Midbrain (tissue), 1 donor: Measurements from ENCODE around the gene AADAT.
"Not testable (repeated sequence)": the region's sequence is repeated elsewhere in the genome, so short reads cannot be mapped to it uniquely, and the experiment has no call there.

Experiments
- DNase-seq: peaks from one replicate; lab custom pipeline; 2025; lab: John Stamatoyannopoulos, UW

Gene AADAT

GRCh38 chr4:170089668-170090351, at the start of gene AADAT:
TSS of gene AADAT (minus strand) at chr4:170089956. CDS start at chr4:170089690, 266 bp downstream.
- DNase-seq = peak; percentile 82

GRCh38 chr4:170138580-170139194, 48.9 kb upstream of the AADAT start:
- DNase-seq = peak; percentile 81

GRCh38 chr4:170137927-170138326, 48.2 kb upstream of the AADAT start:
- no peak for DNase-seq

GRCh38 chr4:170137466-170137865, 47.7 kb upstream of the AADAT start:
- no peak for DNase-seq

GRCh38 chr4:170134821-170135220, 45.1 kb upstream of the AADAT start:
- no peak for DNase-seq

- DNase-seq = no peak
Observed at GRCh38 chr4:170128219-170128804, 38.6 kb upstream of the AADAT start.

- no peak for DNase-seq
Observed at GRCh38 chr4:170127758-170128157, 38.0 kb upstream of the AADAT start.

- no peak for DNase-seq
Observed at GRCh38 chr4:170124406-170124805, 34.6 kb upstream of the AADAT start.

- DNase-seq = no peak
Observed at GRCh38 chr4:170122252-170122651, 32.5 kb upstream of the AADAT start.

- DNase-seq = no peak
Observed at GRCh38 chr4:170114636-170115035, 24.9 kb upstream of the AADAT start.

GRCh38 chr4:170114183-170114582, 24.4 kb upstream of the AADAT start:
- DNase-seq = not testable (repeated sequence)

- DNase-seq = no peak
Observed at GRCh38 chr4:170111546-170111945, 21.8 kb upstream of the AADAT start.

- no peak for DNase-seq
Observed at GRCh38 chr4:170111085-170111484, 21.3 kb upstream of the AADAT start.

GRCh38 chr4:170110285-170110672, 20.5 kb upstream of the AADAT start:
- DNase-seq = no peak

GRCh38 chr4:170109586-170110284, 20.0 kb upstream of the AADAT start:
- no peak for DNase-seq

GRCh38 chr4:170106900-170107299, 17.1 kb upstream of the AADAT start:
- DNase-seq = no peak

GRCh38 chr4:170102426-170102825, 12.7 kb upstream of the AADAT start:
- no peak for DNase-seq

GRCh38 chr4:170098171-170098570, 8.4 kb upstream of the AADAT start:
- DNase-seq = not testable (repeated sequence)

- DNase-seq = no peak
Observed at GRCh38 chr4:170097681-170098080, 7.9 kb upstream of the AADAT start.

- no peak for DNase-seq
Observed at GRCh38 chr4:170093973-170094535, 4.3 kb upstream of the AADAT start.

- no peak for DNase-seq
Observed at GRCh38 chr4:170091069-170091696, 1.4 kb upstream of the AADAT start.
